CD4-positive, alpha-beta T cell treated with Interleukin-4 for 4 hours (primary cell): ENCODE data around the gene CTXN2.

ENCODE experiments used
- DNase-seq: peaks from one replicate; pipeline ENCODE4 v3.0.0-alpha.2; 2020

The CTXN2 gene

GRCh38 chr15:48191574-48192225 is at the start of gene CTXN2:
CTXN2 (plus strand) TSS chr15:48191665; CDS start chr15:48201301, 9,636 bp downstream.
- no peak for DNase-seq

GRCh38 chr15:48143856-48144255 is 47.6 kb upstream of the CTXN2 start:
- no peak for DNase-seq

- DNase-seq: no peak
These were observed 46.6 kb upstream of the CTXN2 start for GRCh38 chr15:48144889-48145288.

GRCh38 chr15:48145923-48146322 is 45.5 kb upstream of the CTXN2 start:
- no peak for DNase-seq

GRCh38 chr15:48147358-48147757 is 44.1 kb upstream of the CTXN2 start:
- no peak for DNase-seq

- no peak for DNase-seq
These were observed 41.6 kb upstream of the CTXN2 start for GRCh38 chr15:48149858-48150257.

GRCh38 chr15:48153526-48153925 is 37.9 kb upstream of the CTXN2 start:
- DNase-seq: no peak

GRCh38 chr15:48168616-48169015 is 22.8 kb upstream of the CTXN2 start:
- DNase-seq: no peak

GRCh38 chr15:48170981-48171380 is 20.5 kb upstream of the CTXN2 start:
- no peak for DNase-seq

GRCh38 chr15:48175126-48175525 is 16.3 kb upstream of the CTXN2 start:
- DNase-seq: no peak

- no peak for DNase-seq
These were observed 15.4 kb upstream of the CTXN2 start for GRCh38 chr15:48176112-48176511.

- DNase-seq: no peak
These were observed 14.5 kb upstream of the CTXN2 start for GRCh38 chr15:48176957-48177356.

GRCh38 chr15:48177383-48177765 is 14.1 kb upstream of the CTXN2 start:
- DNase-seq: peak; percentile 33

GRCh38 chr15:48177766-48178647 is 13.5 kb upstream of the CTXN2 start, which contains the start of gene MYEF2:
MYEF2 (minus strand) TSS chr15:48178295; CDS start chr15:48178237, 58 bp downstream.
- peak; percentile 63 for DNase-seq

GRCh38 chr15:48178648-48178931 is 12.9 kb upstream of the CTXN2 start:
- DNase-seq: no peak

GRCh38 chr15:48182749-48183148 is 8.7 kb upstream of the CTXN2 start:
- DNase-seq: no peak

- DNase-seq: no peak
These were observed 5.9 kb upstream of the CTXN2 start for GRCh38 chr15:48185529-48185928.

GRCh38 chr15:48186271-48186670 is 5.2 kb upstream of the CTXN2 start:
- DNase-seq: no peak

GRCh38 chr15:48190932-48191573 is 412 bp upstream of the CTXN2 start:
- peak; percentile 19 for DNase-seq

GRCh38 chr15:48202068-48202467 is 10.6 kb downstream of the CTXN2 start:
- no peak for DNase-seq

GRCh38 chr15:48205981-48206380 is 14.5 kb downstream of the CTXN2 start, which contains the start of gene SLC12A1:
SLC12A1 (plus strand) TSS chr15:48206302; CDS start chr15:48207720, 1,418 bp downstream.
- DNase-seq: no peak

- DNase-seq: no peak
These were observed 29.8 kb downstream of the CTXN2 start for GRCh38 chr15:48221261-48221660.

GRCh38 chr15:48221885-48222284 is 30.4 kb downstream of the CTXN2 start:
- DNase-seq: no peak

- no peak for DNase-seq
These were observed 31.2 kb downstream of the CTXN2 start for GRCh38 chr15:48222627-48223026.
